Measurements from ENCODE around the gene PAGE4. TPM values are rescaled to one million over a fixed set of nuclear protein-coding genes. Genes with fewer than 3 reads are reported as not detected.

PAGE4 gene
- total RNA-seq, 1 experiment from 2014 or later, result not detected

GRCh38 chrX:49845701-49846403 lies 16.7 kb downstream of the PAGE4 start:
- H3K27me3 ChIP-seq (replicated peaks; ENCODE audit: insufficient read depth, low read depth, low read length, poor library complexity), result no peaks in the 10 kb centered on the region
- POLR2A ChIA-PET (ENCODE audit: low non-redundant PET), result no interaction called here
- H3K9me3 ChIP-seq (ENCODE audit: low read depth, low read length, poor library complexity, severe bottlenecking), result no peaks in the 10 kb centered on the region
- H3K4me1 ChIP-seq (ENCODE audit: insufficient read depth, low read length, poor library complexity, severe bottlenecking), result no peaks in the 10 kb centered on the region
- BruUV-seq (replicated peaks), result no TSS peak
- no peak overlapping the region for H3K4me3 ChIP-seq (ENCODE audit: low read depth, low read length, poor library complexity, severe bottlenecking)
- TF ChIP-seq CTCF (conservative IDR thresholded peaks at IDR 0.05; ENCODE audit: low read depth, low read length) (no peak), EZH2 (IDR thresholded peaks at IDR 0.05; ENCODE audit: borderline replicate concordance, low read depth, low read length, poor library complexity, severe bottlenecking) (no peak)
- intact Hi-C loops (cut with micrococcal nuclease; ENCODE audit: unreplicated experiment), result no loop called here
- H3K36me3 ChIP-seq (ENCODE audit: insufficient read depth, low read length, poor library complexity, severe bottlenecking), result no peaks in the 10 kb centered on the region
- CTCF ChIA-PET, result no interaction called here
- no peak for DNase-seq (ENCODE audit: low spot score)
- no peak overlapping the region for H3K27ac ChIP-seq (ENCODE audit: low read depth, low read length, poor library complexity, severe bottlenecking)

GRCh38 chrX:49846522-49846921 lies 17.4 kb downstream of the PAGE4 start:
- Histone ChIP-seq H3K4me1 (ENCODE audit: insufficient read depth, low read length, poor library complexity, severe bottlenecking) (no peaks in the 10 kb centered on the region), H3K27me3 (replicated peaks; ENCODE audit: insufficient read depth, low read depth, low read length, poor library complexity) (no peaks in the 10 kb centered on the region), H3K36me3 (ENCODE audit: insufficient read depth, low read length, poor library complexity, severe bottlenecking) (no peaks in the 10 kb centered on the region), H3K9me3 (ENCODE audit: low read depth, low read length, poor library complexity, severe bottlenecking) (no peaks in the 10 kb centered on the region), H3K27ac (ENCODE audit: low read depth, low read length, poor library complexity, severe bottlenecking) (no peak overlapping the region), H3K4me3 (ENCODE audit: low read depth, low read length, poor library complexity, severe bottlenecking) (no peak overlapping the region)
- DNase-seq (ENCODE audit: low spot score), result no peak
- CTCF ChIA-PET, result no interaction called here
- intact Hi-C loops (cut with micrococcal nuclease; ENCODE audit: unreplicated experiment), result no loop called here
- TF ChIP-seq CTCF (conservative IDR thresholded peaks at IDR 0.05; ENCODE audit: low read depth, low read length), result no peak
- no peak for TF ChIP-seq EZH2 (IDR thresholded peaks at IDR 0.05; ENCODE audit: borderline replicate concordance, low read depth, low read length, poor library complexity, severe bottlenecking)
- POLR2A ChIA-PET (ENCODE audit: low non-redundant PET), result no interaction called here
- no TSS peak for BruUV-seq (replicated peaks)

GRCh38 chrX:49848275-49848674 lies 19.2 kb downstream of the PAGE4 start:
- Histone ChIP-seq H3K27ac (ENCODE audit: low read depth, low read length, poor library complexity, severe bottlenecking) (no peak overlapping the region), H3K4me1 (ENCODE audit: insufficient read depth, low read length, poor library complexity, severe bottlenecking) (no peaks in the 10 kb centered on the region), H3K36me3 (ENCODE audit: insufficient read depth, low read length, poor library complexity, severe bottlenecking) (no peaks in the 10 kb centered on the region), H3K27me3 (replicated peaks; ENCODE audit: insufficient read depth, low read depth, low read length, poor library complexity) (no peaks in the 10 kb centered on the region), H3K4me3 (ENCODE audit: low read depth, low read length, poor library complexity, severe bottlenecking) (no peak overlapping the region), H3K9me3 (ENCODE audit: low read depth, low read length, poor library complexity, severe bottlenecking) (no peaks in the 10 kb centered on the region)
- TF ChIP-seq EZH2 (IDR thresholded peaks at IDR 0.05; ENCODE audit: borderline replicate concordance, low read depth, low read length, poor library complexity, severe bottlenecking) (no peak), CTCF (conservative IDR thresholded peaks at IDR 0.05; ENCODE audit: low read depth, low read length) (no peak)
- ChIA-PET POLR2A (ENCODE audit: low non-redundant PET) (no interaction called here), CTCF (no interaction called here)
- no TSS peak for BruUV-seq (replicated peaks)
- DNase-seq (ENCODE audit: low spot score), result no peak
- intact Hi-C loops (cut with micrococcal nuclease; ENCODE audit: unreplicated experiment), result no loop called here

Measured in A673 (cell line).